ENCODE data around the gene PDE8B.
"Not testable (repeated sequence)": the region's sequence is repeated elsewhere in the genome, so short reads cannot be mapped to it uniquely, and the experiment has no call there.

The PDE8B gene

GRCh38 chr5:77449981-77450380 lies 239.5 kb downstream of the PDE8B start:
- no peak for DNase-seq

- no peak for DNase-seq
These were observed 241.9 kb downstream of the PDE8B start for GRCh38 chr5:77452351-77452750.

GRCh38 chr5:77454123-77454522 lies 243.6 kb downstream of the PDE8B start:
- DNase-seq, result no peak

GRCh38 chr5:77461287-77461686 lies 250.8 kb downstream of the PDE8B start:
- no peak for DNase-seq

GRCh38 chr5:77463905-77464304 lies 253.4 kb downstream of the PDE8B start:
- no peak for DNase-seq

- DNase-seq, result not testable (repeated sequence)
These were observed 258.4 kb downstream of the PDE8B start for GRCh38 chr5:77468875-77469274.

GRCh38 chr5:77475041-77475440 lies 264.6 kb downstream of the PDE8B start:
- not testable (repeated sequence) for DNase-seq
